ENCODE data around the gene SLIT3. TPM values are rescaled to one million over a fixed set of nuclear protein-coding genes. Genes with fewer than 3 reads are reported as not detected.

SLIT3 gene
- total RNA-seq, 1 experiment from 2014 or later: 0.92 TPM

- H3K79me2 ChIP-seq (ENCODE audit: insufficient read depth, low read length): no peaks in the 10 kb centered on the region
- H4K91ac ChIP-seq (ENCODE audit: insufficient read length, low read depth, low read length): no peak overlapping the region
- H3K27me3 ChIP-seq (ENCODE audit: insufficient read depth, low read length): no peaks in the 10 kb centered on the region
- no peak overlapping the region for H3K27ac ChIP-seq (ENCODE audit: insufficient read length, low read depth, low read length)
- H3K23me2 ChIP-seq (ENCODE audit: insufficient read length, low read depth, low read length, poor library complexity, severe bottlenecking): no peaks in the 10 kb centered on the region
- no peak overlapping the region for H4K8ac ChIP-seq (replicated peaks; ENCODE audit: insufficient read length, low read depth, low read length)
- no peak overlapping the region for H2BK120ac ChIP-seq (ENCODE audit: low read depth, low read length, poor library complexity, severe bottlenecking)
- H3K9ac ChIP-seq (ENCODE audit: extremely low read depth, insufficient read length, low read length): no peak overlapping the region
- no peak overlapping the region for H2BK15ac ChIP-seq (ENCODE audit: low read depth, low read length)
- Mint-ChIP-seq H3K4me3 (no peak overlapping the region), H3K9me3 (no peaks in the 10 kb centered on the region), H3K27ac (no peak overlapping the region), H3K36me3 (ENCODE audit: insufficient read depth in 1 of 3, low read depth in 3 of 3) (no peaks in the 10 kb centered on the region), H3K4me1 (peaks cover 4 to 16% of the 10 kb centered on the region in 2 experiments), H3K27me3 (ENCODE audit: low read depth) (no peaks in the 10 kb centered on the region)
- no peak overlapping the region for H4K5ac ChIP-seq (ENCODE audit: insufficient read length, low read depth, low read length)
- no peak overlapping the region for H3K56ac ChIP-seq (ENCODE audit: insufficient read length, low read depth, low read length)
- H3K4me1 ChIP-seq (ENCODE audit: insufficient read depth, low read length): no peaks in the 10 kb centered on the region
- H2BK20ac ChIP-seq (ENCODE audit: low read depth, low read length, poor library complexity, severe bottlenecking): no peak overlapping the region
- no peak for DNase-seq
- no peak overlapping the region for H2BK5ac ChIP-seq (ENCODE audit: insufficient read length, low read length)
- H2AK5ac ChIP-seq (ENCODE audit: insufficient read length, low read length): no peak overlapping the region
- no peak overlapping the region for H2BK12ac ChIP-seq (ENCODE audit: insufficient read length, low read depth, low read length)
- no peak overlapping the region for H3T11ph ChIP-seq (ENCODE audit: low read length)
- no peak overlapping the region for H3K4ac ChIP-seq (ENCODE audit: low read depth, low read length)
- H3K14ac ChIP-seq (ENCODE audit: insufficient read depth, low read length): no peak overlapping the region
- H3K4me2 ChIP-seq (ENCODE audit: insufficient read depth, insufficient read length, low read length): no peak overlapping the region
- no peaks in the 10 kb centered on the region for H3K9me3 ChIP-seq (ENCODE audit: control insufficient read depth, low read depth, low read length)
- H3K18ac ChIP-seq (ENCODE audit: insufficient read length, low read depth, low read length): no peak overlapping the region
- H4K20me1 ChIP-seq (ENCODE audit: control insufficient read depth, insufficient read depth, insufficient read length): no peaks in the 10 kb centered on the region
- H2AFZ ChIP-seq (ENCODE audit: low read length): no peak overlapping the region
- WGBS (ENCODE audit: extremely low coverage, insufficient read length, low lambda C conversion rate): no CpG with 5 or more reads among the region's 7 CpGs
- no peak for TF ChIP-seq CTCF (conservative IDR thresholded peaks at IDR 0.05)
- no peaks in the 10 kb centered on the region for H3K79me1 ChIP-seq (ENCODE audit: insufficient read depth, low read depth, low read length, poor library complexity, severe bottlenecking)
- H3K23ac ChIP-seq (ENCODE audit: insufficient read length, low read depth, low read length): no peak overlapping the region
These were observed 350.5 kb downstream of the SLIT3 start for GRCh38 chr5:168950241-168950951.
